ENCODE results near the gene LETM1. TPM values are rescaled to one million over a fixed set of nuclear protein-coding genes. Genes with fewer than 3 reads are reported as not detected.

The LETM1 gene
- total RNA-seq, 1 donor from 2014 or later: 41.3 TPM

DNA sequence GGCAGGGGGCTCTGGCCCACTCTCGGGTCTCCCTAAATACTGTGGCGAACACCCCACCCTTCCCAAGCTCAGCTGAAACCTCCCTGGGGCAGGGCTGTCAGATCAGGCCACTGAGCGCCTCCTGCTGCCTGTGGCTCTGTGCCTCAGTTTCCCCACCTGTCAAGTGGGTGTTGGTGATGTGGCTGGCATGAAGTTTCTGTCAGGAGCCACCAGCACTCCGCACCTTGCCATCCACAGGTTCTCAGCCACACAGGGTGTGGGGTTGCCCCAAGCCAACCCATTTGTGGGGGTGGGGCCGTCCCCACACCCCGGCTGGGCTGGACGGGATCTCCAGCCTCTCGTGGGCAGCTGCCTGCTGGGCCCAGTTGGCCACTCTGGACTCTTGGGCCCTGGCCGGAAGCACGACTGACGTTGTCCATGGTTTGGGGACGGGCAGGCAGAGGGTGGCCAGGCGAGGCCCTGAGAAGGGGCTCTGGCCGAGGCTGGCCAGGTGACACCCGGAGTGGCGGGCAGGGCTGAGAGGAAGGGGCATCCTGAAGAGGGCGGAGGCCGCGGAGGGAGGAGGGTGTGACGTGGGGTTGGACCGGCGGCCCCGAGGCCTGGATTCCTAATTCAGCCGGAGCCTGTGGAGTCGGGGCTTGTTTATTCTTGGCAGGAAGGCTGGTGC is 68.4 kb downstream of the LETM1 start:
- no peaks in the 10 kb centered on the region for H3K4me1 Mint-ChIP-seq (ENCODE audit: low read depth)
- no peak for DNase-seq (ENCODE audit: low spot score)
- H3K27ac Mint-ChIP-seq (ENCODE audit: unreplicated experiment): no peak overlapping the region
- no peaks in the 10 kb centered on the region for H3K9me3 Mint-ChIP-seq (ENCODE audit: low read depth)
- no peaks in the 10 kb centered on the region for H3K36me3 Mint-ChIP-seq (ENCODE audit: low read depth)
- H3K4me3 Mint-ChIP-seq (ENCODE audit: unreplicated experiment): no peak overlapping the region
- TF ChIP-seq, protein P1, sequence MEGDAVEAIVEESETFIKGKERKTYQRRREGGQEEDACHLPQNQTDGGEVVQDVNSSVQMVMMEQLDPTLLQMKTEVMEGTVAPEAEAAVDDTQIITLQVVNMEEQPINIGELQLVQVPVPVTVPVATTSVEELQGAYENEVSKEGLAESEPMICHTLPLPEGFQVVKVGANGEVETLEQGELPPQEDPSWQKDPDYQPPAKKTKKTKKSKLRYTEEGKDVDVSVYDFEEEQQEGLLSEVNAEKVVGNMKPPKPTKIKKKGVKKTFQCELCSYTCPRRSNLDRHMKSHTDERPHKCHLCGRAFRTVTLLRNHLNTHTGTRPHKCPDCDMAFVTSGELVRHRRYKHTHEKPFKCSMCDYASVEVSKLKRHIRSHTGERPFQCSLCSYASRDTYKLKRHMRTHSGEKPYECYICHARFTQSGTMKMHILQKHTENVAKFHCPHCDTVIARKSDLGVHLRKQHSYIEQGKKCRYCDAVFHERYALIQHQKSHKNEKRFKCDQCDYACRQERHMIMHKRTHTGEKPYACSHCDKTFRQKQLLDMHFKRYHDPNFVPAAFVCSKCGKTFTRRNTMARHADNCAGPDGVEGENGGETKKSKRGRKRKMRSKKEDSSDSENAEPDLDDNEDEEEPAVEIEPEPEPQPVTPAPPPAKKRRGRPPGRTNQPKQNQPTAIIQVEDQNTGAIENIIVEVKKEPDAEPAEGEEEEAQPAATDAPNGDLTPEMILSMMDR (IDR thresholded peaks at IDR 0.05): no peak
- no peaks in the 10 kb centered on the region for H3K27me3 Mint-ChIP-seq (ENCODE audit: low read depth)

DNA sequence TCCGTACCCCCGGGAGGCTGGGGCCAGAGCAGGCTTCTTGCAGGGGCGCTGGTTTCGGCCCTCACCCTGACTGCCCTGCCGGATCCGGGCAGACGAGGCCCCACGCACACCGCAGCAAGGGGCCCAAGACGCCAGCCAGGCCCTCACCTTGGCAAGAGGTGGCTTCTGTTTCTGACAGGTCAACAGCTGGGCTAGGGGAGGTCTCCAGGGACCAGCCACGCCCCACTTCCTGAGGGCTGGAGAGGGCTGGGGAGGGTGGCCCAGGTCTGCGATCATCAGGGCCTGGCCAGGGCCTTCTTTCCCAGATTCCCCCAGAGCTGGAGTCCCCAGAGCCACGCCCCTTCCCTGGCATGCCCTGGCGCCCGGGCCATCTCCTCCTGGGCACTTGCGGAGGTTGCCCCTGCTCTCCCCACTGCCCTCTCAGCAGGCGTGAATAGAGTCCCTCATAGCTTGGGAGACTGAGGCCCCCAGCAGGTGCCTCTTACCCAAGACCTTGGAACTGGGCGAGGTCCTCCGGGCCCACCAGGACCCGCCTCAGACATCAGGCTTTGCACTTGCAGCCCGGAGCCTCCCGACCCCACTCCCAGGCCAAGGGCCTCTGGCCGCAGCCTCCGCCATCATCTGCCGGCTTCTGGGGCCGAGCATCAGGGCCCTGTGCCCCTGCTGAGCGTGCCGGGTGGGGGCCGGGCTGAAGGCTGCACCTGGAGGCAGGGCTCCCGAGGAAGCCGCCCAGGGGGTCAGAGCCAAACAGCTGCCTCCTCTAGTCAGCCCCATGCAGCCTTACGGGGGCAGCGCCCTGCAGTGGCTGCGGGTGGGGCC is 69.2 kb downstream of the LETM1 start:
- no peak overlapping the region for H3K27ac Mint-ChIP-seq (ENCODE audit: unreplicated experiment)
- H3K4me3 Mint-ChIP-seq (ENCODE audit: unreplicated experiment): no peak overlapping the region

DNA sequence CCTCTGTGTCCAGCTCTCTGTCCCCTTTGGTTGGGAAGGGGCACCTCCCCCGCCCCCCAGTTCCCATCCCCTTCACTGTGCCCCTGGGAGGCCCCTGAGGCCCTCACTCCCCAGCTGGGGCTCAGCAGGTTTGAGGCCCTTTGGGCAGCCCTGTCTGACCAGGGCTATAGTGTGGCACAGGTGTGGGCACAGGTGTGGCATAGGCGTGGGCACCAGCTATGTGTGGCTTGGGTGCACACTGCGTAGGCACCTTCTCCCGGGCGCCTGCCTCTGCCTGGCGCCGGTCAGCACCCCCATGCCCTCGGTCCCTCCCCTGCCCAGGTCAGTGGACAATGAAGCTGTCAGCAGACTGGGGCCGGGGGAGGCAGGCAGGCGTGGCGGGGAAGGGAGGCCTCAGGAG is 70.4 kb downstream of the LETM1 start:
- H3K27ac Mint-ChIP-seq (ENCODE audit: unreplicated experiment): no peak overlapping the region
- no peaks in the 10 kb centered on the region for H3K27me3 Mint-ChIP-seq (ENCODE audit: low read depth)
- H3K4me3 Mint-ChIP-seq (ENCODE audit: unreplicated experiment): no peak overlapping the region
- TF ChIP-seq, protein P1 (IDR thresholded peaks at IDR 0.05): no peak
- no peaks in the 10 kb centered on the region for H3K36me3 Mint-ChIP-seq (ENCODE audit: low read depth)
- DNase-seq (ENCODE audit: low spot score): no peak
- H3K9me3 Mint-ChIP-seq (ENCODE audit: low read depth): no peaks in the 10 kb centered on the region
- no peaks in the 10 kb centered on the region for H3K4me1 Mint-ChIP-seq (ENCODE audit: low read depth)

More for the DNA sequence above, 69.2 kb downstream of the LETM1 start:
- TF ChIP-seq, protein P1 (IDR thresholded peaks at IDR 0.05): no peak
- H3K27me3 Mint-ChIP-seq (ENCODE audit: low read depth): no peaks in the 10 kb centered on the region
- no peaks in the 10 kb centered on the region for H3K9me3 Mint-ChIP-seq (ENCODE audit: low read depth)
- DNase-seq (ENCODE audit: low spot score): no peak
- no peaks in the 10 kb centered on the region for H3K4me1 Mint-ChIP-seq (ENCODE audit: low read depth)
- H3K36me3 Mint-ChIP-seq (ENCODE audit: low read depth): no peaks in the 10 kb centered on the region

DNA sequence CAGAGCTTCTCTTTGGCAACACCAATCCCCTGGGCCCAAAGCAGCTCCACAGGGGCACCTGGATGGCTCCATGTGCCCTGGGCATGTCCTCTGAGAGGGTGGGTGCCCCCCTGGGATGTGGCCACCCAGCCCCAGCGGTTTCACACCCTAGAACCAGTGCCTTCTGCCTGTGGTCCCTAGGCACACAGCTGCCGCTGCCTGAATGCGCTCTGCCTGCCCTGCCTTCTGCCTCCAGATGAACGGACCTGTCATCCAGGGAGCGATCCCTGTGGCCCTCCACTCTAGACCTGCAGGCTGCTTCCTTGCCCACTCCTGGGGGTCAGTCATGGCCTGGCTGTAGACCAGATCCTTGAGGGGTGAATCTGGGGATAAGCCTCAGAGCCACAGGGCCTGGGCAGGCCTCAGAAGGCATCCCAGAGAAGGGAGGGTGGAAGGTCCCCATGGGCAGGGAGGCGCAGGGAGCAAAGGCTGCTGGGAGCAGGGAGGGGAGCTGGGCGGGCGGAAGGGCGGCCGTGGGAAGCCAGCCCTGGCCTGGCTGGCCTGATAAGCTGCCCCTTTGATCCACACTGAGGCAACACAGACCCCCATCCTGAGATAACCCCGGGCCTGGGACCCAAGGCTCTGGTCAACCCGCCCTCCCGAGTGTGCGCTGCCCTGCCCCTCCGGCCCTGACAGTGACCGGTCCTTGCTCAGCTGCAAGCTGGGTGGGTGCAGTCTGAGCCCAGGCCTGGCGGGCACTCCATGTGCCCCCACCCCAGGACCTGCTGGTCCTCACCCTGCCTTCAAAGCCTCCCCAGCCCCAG is 71.0 kb downstream of the LETM1 start:
- Mint-ChIP-seq H3K27ac (ENCODE audit: unreplicated experiment) (no peak overlapping the region), H3K4me1 (ENCODE audit: low read depth) (no peaks in the 10 kb centered on the region), H3K4me3 (ENCODE audit: unreplicated experiment) (no peak overlapping the region), H3K27me3 (ENCODE audit: low read depth) (no peaks in the 10 kb centered on the region), H3K9me3 (ENCODE audit: low read depth) (no peaks in the 10 kb centered on the region), H3K36me3 (ENCODE audit: low read depth) (no peaks in the 10 kb centered on the region)
- TF ChIP-seq, protein P1 (IDR thresholded peaks at IDR 0.05): no peak
- DNase-seq (ENCODE audit: low spot score): no peak

DNA sequence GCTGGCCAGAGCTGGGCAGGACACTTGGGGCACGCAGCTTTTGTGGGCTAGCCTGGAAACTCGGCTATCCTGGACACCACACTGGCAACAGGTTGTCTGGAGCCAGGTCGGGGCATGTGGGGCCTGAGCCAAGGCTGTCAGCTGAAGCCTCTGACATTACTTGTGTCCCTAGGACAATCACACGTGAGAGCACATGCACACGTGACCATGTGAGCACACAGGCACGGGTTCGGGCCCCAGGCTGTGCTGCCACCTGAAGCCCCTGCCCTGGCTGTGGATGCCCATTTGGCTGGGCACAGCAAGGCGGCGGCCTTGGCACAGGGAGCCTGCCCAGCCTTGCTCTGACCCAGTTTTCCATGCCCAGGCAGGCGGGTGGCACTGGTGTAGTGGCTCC is 71.6 kb downstream of the LETM1 start:
- Mint-ChIP-seq H3K27me3 (ENCODE audit: low read depth) (no peaks in the 10 kb centered on the region), H3K27ac (ENCODE audit: unreplicated experiment) (no peak overlapping the region), H3K4me3 (ENCODE audit: unreplicated experiment) (no peak overlapping the region), H3K36me3 (ENCODE audit: low read depth) (no peaks in the 10 kb centered on the region), H3K9me3 (ENCODE audit: low read depth) (no peaks in the 10 kb centered on the region), H3K4me1 (ENCODE audit: low read depth) (no peaks in the 10 kb centered on the region)
- TF ChIP-seq, protein P1 (IDR thresholded peaks at IDR 0.05): no peak
- no peak for DNase-seq (ENCODE audit: low spot score)

Data from chondrocyte (in vitro differentiated cells).